Activated CD4-positive, alpha-beta T cell treated with anti-CD3 and anti-CD28 coated beads, Interleukin-2, amount 50 U/mL, for 16 hours (primary cell): ENCODE results near the gene LHFPL2.
"Not testable (repeated sequence)": the region's sequence is repeated elsewhere in the genome, so short reads cannot be mapped to it uniquely, and the experiment has no call there.

ENCODE experiments used
- DNase-seq: peaks from one replicate; pipeline ENCODE4 v3.0.0-alpha.2; 2020

The LHFPL2 gene

GRCh38 chr5:78648359-78649210 lies at the start of gene LHFPL2:
TSS of gene LHFPL2 (minus strand) at chr5:78648772. CDS start at chr5:78510213, 138,559 bp downstream.
- DNase-seq = no peak

DNA sequence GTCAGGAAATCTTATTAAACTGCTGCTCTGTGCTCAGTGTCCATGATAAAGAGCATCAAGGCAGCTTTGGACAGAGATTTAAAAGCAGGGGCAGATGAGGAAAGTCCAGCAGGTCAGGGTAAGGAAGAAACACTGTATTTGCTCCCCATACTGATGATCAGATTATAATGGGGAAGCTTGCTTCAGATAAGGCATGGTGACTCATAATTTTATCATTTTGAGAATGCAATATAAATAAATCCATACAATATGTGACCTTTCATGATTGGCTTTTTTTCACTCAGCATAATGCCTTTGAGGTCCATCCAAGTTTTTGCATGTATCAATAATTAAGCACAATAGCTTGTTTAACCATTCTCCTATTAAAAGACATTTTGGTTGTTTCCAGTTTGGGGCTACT lies 48.1 kb upstream of the LHFPL2 start:
- no peak for DNase-seq

DNA sequence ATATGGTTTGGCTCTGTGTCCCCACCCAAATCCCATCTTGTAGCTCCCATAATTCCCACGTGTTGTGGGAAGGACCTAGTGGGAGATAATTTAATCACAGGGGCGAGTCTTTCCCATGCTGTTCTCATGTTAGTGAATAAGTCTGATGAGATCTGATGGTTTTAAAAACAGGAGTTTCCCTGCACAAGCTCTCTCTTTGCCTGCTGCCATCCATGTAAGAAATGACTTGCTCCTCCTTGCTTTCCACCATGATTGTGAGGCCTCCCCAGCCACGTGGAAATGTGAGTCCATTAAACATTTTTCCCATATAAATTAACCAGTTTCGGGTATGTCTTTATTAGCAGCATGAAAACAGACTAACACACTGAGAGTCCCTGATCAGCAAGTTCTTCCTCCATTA lies 47.5 kb upstream of the LHFPL2 start:
- not testable (repeated sequence) for DNase-seq

DNA sequence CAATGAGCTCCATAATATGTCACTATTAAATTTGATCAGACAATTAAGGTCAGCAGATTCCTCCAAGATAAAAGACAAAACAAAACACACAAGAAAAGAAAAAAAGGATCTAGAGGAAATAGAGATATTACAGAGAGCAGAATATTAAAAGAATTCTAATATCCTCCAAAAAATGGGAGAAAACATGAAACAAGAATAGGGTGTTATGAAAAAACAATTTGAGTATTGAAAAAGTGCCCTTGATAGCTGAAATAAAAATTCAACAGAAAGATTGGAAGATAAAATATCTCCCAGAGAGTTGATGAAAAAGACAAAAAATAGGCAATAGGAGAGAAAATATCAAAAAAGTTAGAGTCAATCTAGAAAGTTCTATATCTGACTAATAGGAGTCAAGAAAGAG lies 44.8 kb upstream of the LHFPL2 start:
- no peak for DNase-seq

GRCh38 chr5:78691084-78691960 lies 42.8 kb upstream of the LHFPL2 start:
- no peak for DNase-seq

- DNase-seq = no peak
Observed at GRCh38 chr5:78690253-78690972, 41.8 kb upstream of the LHFPL2 start.

GRCh38 chr5:78689540-78690252 lies 41.1 kb upstream of the LHFPL2 start:
- no peak for DNase-seq

DNA sequence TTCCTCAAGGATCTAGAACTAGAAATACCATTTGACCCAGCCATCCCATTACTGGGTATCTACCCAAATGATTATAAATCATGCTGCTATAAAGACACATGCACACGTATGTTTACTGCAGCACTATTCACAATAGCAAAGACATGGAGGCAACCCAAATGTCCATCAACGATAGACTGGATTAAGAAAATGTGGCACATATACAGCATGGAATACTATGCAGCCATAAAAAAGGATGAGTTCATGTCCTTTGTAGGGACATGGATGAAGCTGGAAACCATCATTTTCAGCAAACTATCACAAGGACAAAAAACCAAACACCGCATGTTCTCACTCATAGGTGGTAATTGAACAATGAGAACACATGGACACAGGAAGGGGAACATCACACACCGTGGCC lies 38.9 kb upstream of the LHFPL2 start:
- not testable (repeated sequence) for DNase-seq

DNA sequence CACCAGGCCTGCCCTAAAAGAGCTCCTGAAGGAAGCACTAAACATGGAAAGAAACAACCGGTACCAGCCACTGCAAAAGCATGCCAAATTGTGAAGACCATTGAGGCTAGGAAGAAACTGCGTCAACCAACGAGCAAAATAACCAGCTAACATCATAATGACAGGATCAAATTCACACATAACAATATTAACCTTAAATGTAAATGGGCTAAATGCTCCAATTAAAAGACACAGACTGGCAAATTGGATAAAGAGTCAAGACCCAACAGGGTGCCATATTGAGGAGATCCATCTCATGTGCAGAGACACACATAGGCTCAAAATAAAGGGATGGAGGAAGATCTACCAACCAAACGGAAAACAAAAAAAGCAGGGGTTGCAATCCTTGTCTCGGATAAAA lies 35.3 kb upstream of the LHFPL2 start:
- not testable (repeated sequence) for DNase-seq

- DNase-seq = no peak
Observed at GRCh38 chr5:78679905-78680304, 31.3 kb upstream of the LHFPL2 start.

DNA sequence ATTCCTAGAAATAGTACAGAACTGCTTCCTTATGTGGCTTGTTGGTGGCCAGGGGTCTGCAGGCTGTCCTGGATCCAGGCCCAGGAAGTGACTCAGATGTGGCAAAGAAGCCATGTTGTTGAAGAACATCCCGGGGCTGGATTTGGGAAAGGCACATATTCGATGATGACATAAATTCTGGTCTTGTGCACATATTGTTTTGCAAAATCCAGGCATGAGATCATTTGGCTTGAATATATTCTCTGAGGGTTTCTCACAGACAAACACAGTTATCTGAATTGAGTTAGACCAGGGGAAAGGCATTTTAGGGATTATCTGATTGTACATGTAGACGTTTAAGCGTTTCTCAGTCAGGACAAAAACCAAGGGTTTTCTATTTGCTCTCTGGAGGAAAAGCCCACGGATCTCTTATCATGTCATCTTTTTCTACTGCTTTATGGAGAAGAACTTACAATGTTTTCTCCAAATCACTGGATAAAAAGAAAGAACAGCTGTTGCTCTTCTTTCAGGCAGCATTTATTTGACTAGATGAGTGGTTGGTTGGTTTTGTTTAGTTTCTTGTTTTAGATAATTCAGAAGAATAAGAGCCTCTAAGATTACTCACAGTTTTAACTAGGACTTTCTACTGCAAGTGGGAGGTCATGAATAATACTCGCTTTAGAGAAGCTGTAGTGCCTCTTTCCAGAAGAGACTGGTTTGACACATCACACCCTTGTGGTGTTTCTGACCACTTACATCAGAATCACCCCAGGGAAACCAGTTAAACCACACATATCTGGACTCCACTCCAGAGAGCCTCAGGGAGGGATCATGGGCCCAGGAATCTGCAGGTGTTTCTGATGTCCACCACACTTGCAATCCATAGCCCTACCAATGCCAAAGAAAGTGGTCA lies 29.5 kb upstream of the LHFPL2 start:
- DNase-seq = peak; percentile 5

DNA sequence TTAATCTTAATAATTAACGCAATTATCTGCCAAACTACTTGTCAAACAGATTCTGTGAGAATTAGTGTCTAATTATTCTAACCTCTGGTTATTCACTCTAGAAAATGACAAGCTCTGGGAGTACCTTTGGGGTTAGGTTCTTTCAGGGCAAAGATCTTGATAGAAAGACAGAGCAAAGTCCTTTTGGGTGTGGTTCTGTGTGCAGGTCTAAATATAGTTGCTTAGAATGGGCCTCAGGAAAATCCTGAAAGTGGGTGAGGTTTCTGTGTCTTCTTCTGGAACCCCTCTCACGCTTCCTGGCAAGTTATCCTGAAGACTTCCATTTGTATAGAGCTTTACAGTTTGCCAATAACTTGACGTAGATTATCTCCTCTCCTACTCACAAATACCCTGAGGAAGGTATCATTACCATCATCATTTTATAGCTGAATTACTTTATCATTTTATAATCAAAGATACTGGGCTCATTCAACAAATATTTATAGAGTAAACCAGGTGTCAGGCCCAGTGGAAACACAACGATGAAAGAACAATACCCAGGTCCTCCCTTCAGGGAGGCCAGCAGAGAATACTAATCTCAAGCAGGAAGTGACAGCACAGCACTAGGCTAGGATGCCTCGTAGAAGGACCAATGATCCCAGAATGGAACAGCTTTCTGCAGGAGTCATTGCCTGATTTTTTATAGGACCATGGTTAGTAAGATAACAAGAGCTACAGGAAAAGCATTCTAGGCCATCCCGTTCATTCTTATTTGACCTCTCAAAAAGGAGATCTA lies 27.6 kb upstream of the LHFPL2 start:
- DNase-seq = no peak

DNA sequence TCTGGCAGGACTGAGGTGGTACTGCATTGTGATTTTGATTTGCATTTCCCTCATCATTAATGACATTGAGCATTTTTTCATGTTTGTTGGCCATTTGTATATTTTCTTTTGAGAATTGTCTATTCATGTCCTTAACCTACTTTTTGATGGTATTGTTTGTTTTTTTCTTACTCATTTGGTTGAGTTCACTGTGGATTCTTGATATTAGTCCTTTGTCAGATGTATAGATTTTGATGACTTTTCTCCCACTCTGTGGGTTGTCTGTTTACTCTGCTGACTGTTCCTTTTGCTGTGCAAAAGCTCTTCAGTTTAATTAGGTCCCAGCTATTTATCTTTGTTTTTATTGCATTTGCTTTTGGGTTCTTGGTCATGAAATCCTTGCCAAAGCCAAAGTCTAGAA lies 25.3 kb upstream of the LHFPL2 start:
- DNase-seq = not testable (repeated sequence)

DNA sequence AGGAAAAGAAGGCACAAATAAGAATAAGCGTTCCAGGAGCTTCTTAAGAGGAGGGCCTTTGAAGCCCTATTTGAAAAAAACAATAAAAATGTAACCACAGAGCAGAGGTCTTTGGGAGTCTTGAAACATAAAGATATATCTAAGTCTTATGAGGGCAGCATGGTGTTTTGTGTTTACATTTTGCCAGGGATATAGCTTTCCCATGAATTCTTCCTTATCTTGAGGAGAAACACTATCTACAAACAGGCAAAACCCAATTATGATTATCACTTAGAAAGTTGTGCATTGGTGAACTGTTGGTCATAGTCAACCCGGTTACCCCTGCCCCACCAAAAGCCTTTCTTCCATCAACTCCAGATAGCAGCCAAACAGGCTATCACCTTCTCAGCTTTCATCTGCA lies 23.6 kb upstream of the LHFPL2 start:
- no peak for DNase-seq

DNA sequence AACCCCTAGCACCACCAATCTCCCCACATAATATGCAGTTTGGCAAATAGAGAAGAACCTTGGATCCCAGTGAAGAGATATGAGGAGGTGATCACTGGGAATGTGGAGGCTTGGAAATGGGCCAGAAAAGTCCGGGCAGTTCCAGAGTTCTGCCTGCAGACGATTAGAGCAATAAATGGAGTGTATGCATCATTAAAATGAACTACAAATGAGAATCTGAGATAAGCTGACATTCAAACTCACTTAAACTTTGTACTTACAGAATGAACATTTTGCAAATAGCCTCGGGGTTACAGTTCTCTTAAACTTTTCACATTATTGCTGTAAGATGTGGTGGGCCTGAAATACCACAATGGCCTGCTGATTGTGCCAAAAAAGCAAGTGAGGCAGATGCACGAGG lies 23.0 kb upstream of the LHFPL2 start:
- DNase-seq = no peak

- no peak for DNase-seq
Observed at GRCh38 chr5:78670701-78671269, 22.2 kb upstream of the LHFPL2 start.

GRCh38 chr5:78669331-78669730 lies 20.8 kb upstream of the LHFPL2 start:
- DNase-seq = no peak

DNA sequence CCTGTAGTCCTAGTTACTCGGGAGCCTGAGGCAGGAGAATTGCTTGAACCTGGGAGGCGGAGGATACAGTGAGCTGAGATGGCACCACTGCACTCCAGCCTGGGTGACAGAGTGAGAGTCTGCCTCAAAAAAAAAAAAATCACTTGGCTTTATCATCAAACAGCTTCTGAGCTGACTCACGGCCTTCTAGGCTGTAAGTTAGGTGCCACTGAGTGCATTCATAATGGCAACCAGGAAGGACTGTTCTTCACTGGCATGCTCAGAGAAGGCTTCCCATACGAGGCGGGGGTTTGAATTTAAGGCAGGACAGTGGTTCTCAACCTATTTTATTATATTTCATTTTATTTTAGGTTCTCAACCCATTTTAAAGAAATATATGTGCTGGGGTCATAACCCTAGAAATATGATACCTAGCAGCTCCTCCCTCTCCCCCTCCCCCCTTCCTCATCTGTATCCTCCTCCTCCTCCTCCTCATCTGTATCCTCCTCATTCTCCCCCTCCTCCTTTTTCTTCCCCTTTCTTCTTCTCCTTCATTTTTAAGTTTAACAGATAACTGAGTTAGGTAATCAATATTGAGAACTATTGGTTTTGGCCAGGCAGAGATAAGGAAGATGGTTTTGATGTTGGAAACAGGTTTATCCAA lies 19.0 kb upstream of the LHFPL2 start:
- no peak for DNase-seq

DNA sequence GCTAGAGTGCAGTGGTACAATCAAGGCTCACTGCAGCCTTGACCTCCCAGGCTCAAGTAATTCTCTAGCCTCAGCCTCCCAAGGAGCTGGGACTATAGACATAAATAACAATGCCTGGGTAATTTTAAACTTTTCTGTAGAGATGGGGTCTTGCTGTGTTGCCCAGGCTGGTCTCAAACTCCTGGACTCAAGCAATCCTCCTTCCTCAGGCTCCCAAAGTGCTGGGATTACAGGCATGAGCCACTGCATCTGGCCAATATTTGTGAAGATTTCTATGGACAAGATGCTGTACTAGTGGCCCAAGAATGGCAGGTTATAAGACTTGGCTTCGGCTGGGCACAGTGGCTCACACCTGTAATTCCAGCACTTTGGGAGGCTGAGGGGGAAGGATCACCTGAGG lies 18.4 kb upstream of the LHFPL2 start:
- DNase-seq = not testable (repeated sequence)

DNA sequence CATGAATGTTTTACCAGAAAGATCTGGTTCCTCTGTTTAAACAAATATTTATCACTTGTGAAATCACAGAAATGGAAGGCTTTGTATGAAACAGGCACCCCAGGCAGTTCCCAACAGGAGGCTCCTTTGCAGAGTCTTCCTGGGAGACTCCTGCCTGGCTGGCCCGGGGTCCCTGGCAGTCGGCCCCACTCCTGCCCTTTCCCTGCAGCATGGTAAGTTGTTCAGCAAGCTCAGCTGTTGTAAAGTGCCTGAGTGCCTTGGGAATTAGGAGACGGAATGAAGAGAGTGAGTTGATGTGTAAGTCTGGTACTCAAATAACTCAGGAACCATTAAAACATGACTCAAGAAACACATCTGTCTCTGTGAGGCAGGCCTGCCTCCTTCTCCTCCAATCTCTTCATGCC lies 17.5 kb upstream of the LHFPL2 start:
- no peak for DNase-seq
